HEK293 (cell line): ENCODE measurements around the gene WDTC1.

Experiments used
- CTCF ChIA-PET: fragments of 350-600 bp; formaldehyde crosslinking; extraction: SDS; loops from one replicate; lab custom pipeline; 2021; ENCODE audit warnings: antibody characterized with exemption; lab: Yijun Ruan, JAX
- POLR2A ChIA-PET: fragments of 300-600 bp; formaldehyde crosslinking; extraction: SDS; loops from one replicate; lab custom pipeline; 2020; ENCODE audit warnings: antibody characterized with exemption, inconsistent platforms; lab: Yijun Ruan, JAX
- H3K27ac ChIP-seq: fragments of 200-500 bp; sonication (Bioruptor generic); 2 replicates; pipeline ENCODE4 v1.5.1; 2014; ENCODE audit warnings: low read depth, low read length, control low read depth, inconsistent platforms; ENCODE audit errors: extremely low read depth
- H3K36me3 ChIP-seq, 2 experiments: fragments of 200-500 bp in 1 of 2; sonication (Bioruptor generic) in 1 of 2; 1 replicate in 1 of 2; 2 replicates in 1 of 2; pipeline ENCODE4 v1.5.1; 2014 to 2017; ENCODE audit warnings: inconsistent platforms in 2 of 2, low read length in 2 of 2; ENCODE audit not compliant: control insufficient read depth in 2 of 2, insufficient read depth in 1 of 2
- H3K4me1 ChIP-seq: fragments of 200-500 bp; sonication (Bioruptor generic); 2 replicates; pipeline ENCODE4 v1.5.1; 2014; ENCODE audit warnings: mild to moderate bottlenecking, low read length, inconsistent platforms; ENCODE audit not compliant: control insufficient read depth, insufficient read depth
- H3K4me3 ChIP-seq: 2 replicates; pipeline ENCODE4 v1.5.1; 2011; ENCODE audit warnings: low read depth, mild to moderate bottlenecking, control low read depth, low read length, moderate library complexity
- H3K9me3 ChIP-seq: fragments of 200-500 bp; sonication (Bioruptor generic); 2 replicates; pipeline ENCODE4 v1.5.1; 2014; ENCODE audit warnings: low read depth, low read length, inconsistent platforms; ENCODE audit not compliant: control insufficient read depth, insufficient read depth
- GFI1B ChIP-seq: fragments of 450-650 bp; formaldehyde crosslinking; IDR thresholded peaks from 2 replicates; pipeline ENCODE4 v1.5.1; 2016; ENCODE audit warnings: missing biosample characterization, missing genetic modification characterization
- OSR2 ChIP-seq: fragments of 450-650 bp; formaldehyde crosslinking; IDR thresholded peaks from 2 replicates; pipeline ENCODE4 v1.5.1; 2016; ENCODE audit warnings: missing biosample characterization, missing genetic modification characterization
- OVOL3 ChIP-seq: fragments of 450-650 bp; formaldehyde crosslinking; IDR thresholded peaks from 2 replicates; pipeline ENCODE4 v1.5.1; 2016; ENCODE audit warnings: missing biosample characterization, missing genetic modification characterization
- YY1 ChIP-seq: fragments of 450-650 bp; formaldehyde crosslinking; IDR thresholded peaks from 2 replicates; pipeline ENCODE4 v1.5.1; 2018; ENCODE audit warnings: missing biosample characterization, missing genetic modification characterization
- ZEB2 ChIP-seq: fragments of 450-650 bp; formaldehyde crosslinking; IDR thresholded peaks from 2 replicates; pipeline ENCODE4 v1.5.1; 2016; ENCODE audit warnings: missing biosample characterization, missing genetic modification characterization
- ZNF155 ChIP-seq: fragments of 450-650 bp; formaldehyde crosslinking; IDR thresholded peaks from 2 replicates; pipeline ENCODE4 v1.5.1; 2016; ENCODE audit warnings: missing biosample characterization, missing genetic modification characterization
- ZNF169 ChIP-seq: fragments of 450-650 bp; formaldehyde crosslinking; IDR thresholded peaks from 2 replicates; pipeline ENCODE4 v1.5.1; 2016; ENCODE audit warnings: missing biosample characterization, missing genetic modification characterization
- ZNF174 ChIP-seq: fragments of 450-650 bp; formaldehyde crosslinking; IDR thresholded peaks from 2 replicates; pipeline ENCODE4 v1.5.0; 2017; ENCODE audit warnings: missing biosample characterization, mild to moderate bottlenecking, missing genetic modification characterization
- ZNF239 ChIP-seq: fragments of 450-650 bp; formaldehyde crosslinking; IDR thresholded peaks from 2 replicates; pipeline ENCODE4 v1.5.1; 2016; ENCODE audit warnings: missing biosample characterization, missing genetic modification characterization
- ZNF366 ChIP-seq: fragments of 450-650 bp; formaldehyde crosslinking; conservative IDR thresholded peaks from 2 replicates; pipeline ENCODE4 v1.5.1; 2016; ENCODE audit warnings: missing biosample characterization, missing genetic modification characterization
- ZNF404 ChIP-seq: fragments of 450-650 bp; formaldehyde crosslinking; IDR thresholded peaks from 2 replicates; pipeline ENCODE4 v1.5.1; 2017; ENCODE audit warnings: missing biosample characterization, missing genetic modification characterization
- ZNF473 ChIP-seq: fragments of 450-650 bp; formaldehyde crosslinking; IDR thresholded peaks from 2 replicates; pipeline ENCODE4 v1.5.1; 2017; ENCODE audit warnings: missing biosample characterization, missing genetic modification characterization
- ZNF514 ChIP-seq: fragments of 450-650 bp; formaldehyde crosslinking; IDR thresholded peaks from 2 replicates; pipeline ENCODE4 v1.5.1; 2016; ENCODE audit warnings: missing biosample characterization, missing genetic modification characterization
- ZNF600 ChIP-seq: fragments of 450-650 bp; formaldehyde crosslinking; IDR thresholded peaks from 2 replicates; pipeline ENCODE4 v1.5.1; 2016; ENCODE audit warnings: missing biosample characterization, missing genetic modification characterization
- ZNF701 ChIP-seq: fragments of 450-650 bp; formaldehyde crosslinking; IDR thresholded peaks from 2 replicates; pipeline ENCODE4 v1.5.1; 2016; ENCODE audit warnings: missing biosample characterization, missing genetic modification characterization
- TF ChIP-seq, protein P1 (sequence below): fragments of 450-650 bp; formaldehyde crosslinking; IDR thresholded peaks from 2 replicates; pipeline ENCODE4 v1.5.1; 2016; ENCODE audit warnings: missing biosample characterization, missing genetic modification characterization
- TF ChIP-seq, protein P2 (sequence below): fragments of 450-650 bp; formaldehyde crosslinking; IDR thresholded peaks from 2 replicates; pipeline ENCODE4 v1.5.1; 2016; ENCODE audit warnings: missing biosample characterization, missing genetic modification characterization, low read depth
- TF ChIP-seq, protein P3 (sequence below): fragments of 450-650 bp; formaldehyde crosslinking; IDR thresholded peaks from 2 replicates; pipeline ENCODE4 v1.5.1; 2016; ENCODE audit warnings: missing biosample characterization, missing genetic modification characterization
- TF ChIP-seq, protein P4 (sequence below): fragments of 450-650 bp; formaldehyde crosslinking; IDR thresholded peaks from 2 replicates; pipeline ENCODE4 v1.5.1; 2016; ENCODE audit warnings: missing biosample characterization, missing genetic modification characterization

Gene WDTC1

DNA sequence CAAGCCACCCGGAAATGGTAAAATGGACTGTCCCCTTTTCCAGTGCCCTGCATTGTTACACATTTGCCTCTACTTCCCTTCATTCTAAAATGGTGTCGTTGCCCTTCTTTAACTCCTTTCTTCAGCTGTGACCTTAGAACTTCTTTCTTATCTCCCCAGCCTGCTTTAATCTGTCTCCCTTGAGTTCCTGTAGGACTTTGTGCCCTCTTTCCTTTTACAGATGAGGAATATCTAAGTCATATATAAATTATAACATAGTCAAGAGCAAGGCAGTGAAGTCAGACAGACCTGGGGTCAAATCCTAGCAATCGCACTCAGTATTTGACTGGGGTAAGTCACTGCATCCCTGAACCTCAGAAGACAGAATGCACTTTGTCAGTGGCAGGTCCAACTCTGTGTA lies 56.1 kb downstream of the WDTC1 start (continued):
- TF ChIP-seq ZNF239 (tag by site-specific recombination) (no peak), OVOL3 (tag by site-specific recombination) (no peak), OSR2 (no peak), ZNF155 (tag by site-specific recombination) (no peak)
- TF ChIP-seq, protein P1, sequence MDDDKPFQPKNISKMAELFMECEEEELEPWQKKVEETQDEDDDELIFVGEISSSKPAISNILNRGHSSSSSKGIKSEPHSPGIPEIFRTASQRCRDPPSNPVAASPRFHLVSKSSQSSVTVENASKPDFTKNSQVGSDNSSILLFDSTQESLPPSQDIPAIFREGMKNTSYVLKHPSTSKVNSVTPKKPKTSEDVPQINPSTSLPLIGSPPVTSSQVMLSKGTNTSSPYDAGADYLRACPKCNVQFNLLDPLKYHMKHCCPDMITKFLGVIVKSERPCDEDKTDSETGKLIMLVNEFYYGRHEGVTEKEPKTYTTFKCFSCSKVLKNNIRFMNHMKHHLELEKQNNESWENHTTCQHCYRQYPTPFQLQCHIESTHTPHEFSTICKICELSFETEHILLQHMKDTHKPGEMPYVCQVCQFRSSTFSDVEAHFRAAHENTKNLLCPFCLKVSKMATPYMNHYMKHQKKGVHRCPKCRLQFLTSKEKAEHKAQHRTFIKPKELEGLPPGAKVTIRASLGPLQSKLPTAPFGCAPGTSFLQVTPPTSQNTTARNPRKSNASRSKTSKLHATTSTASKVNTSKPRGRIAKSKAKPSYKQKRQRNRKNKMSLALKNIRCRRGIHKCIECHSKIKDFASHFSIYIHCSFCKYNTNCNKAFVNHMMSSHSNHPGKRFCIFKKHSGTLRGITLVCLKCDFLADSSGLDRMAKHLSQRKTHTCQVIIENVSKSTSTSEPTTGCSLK (tag by site-specific recombination): no peak

DNA sequence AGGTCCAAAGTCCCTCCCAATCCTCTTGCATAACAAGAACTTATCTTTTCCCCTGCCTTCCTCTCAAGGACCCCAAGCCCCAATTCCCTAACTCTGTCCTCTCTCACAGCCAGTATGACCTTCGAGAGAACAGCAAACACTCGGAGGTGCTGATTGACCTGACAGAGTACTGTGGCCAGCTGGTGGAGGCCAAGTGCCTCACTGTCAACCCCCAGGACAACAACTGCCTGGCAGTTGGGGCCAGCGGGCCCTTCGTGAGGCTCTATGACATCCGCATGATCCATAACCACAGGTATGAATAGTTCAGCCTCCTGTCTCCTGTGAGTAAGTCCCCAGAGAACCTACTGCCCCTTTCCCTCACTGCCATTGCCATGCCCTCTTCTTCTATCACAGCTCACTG lies 57.7 kb downstream of the WDTC1 start:
- no peak overlapping the region for H3K27ac ChIP-seq
- H3K4me3 ChIP-seq: no peak overlapping the region
- no peaks in the 10 kb centered on the region for H3K4me1 ChIP-seq
- peaks cover 7 to 69% of the 10 kb centered on the region in 2 experiments; a peak in 2 of 3 replicates for H3K36me3 ChIP-seq
- ChIA-PET POLR2A (no interaction called here), CTCF (interaction anchor here (1.0 kb wide), 1 partner anchor 10 kb away, joined by 3 read pairs; no protein-coding TSS in a partner anchor)
- no peaks in the 10 kb centered on the region for H3K9me3 ChIP-seq
- TF ChIP-seq ZNF701 (tag by site-specific recombination): no peak
- no peak for TF ChIP-seq ZNF366
- TF ChIP-seq, protein P2, sequence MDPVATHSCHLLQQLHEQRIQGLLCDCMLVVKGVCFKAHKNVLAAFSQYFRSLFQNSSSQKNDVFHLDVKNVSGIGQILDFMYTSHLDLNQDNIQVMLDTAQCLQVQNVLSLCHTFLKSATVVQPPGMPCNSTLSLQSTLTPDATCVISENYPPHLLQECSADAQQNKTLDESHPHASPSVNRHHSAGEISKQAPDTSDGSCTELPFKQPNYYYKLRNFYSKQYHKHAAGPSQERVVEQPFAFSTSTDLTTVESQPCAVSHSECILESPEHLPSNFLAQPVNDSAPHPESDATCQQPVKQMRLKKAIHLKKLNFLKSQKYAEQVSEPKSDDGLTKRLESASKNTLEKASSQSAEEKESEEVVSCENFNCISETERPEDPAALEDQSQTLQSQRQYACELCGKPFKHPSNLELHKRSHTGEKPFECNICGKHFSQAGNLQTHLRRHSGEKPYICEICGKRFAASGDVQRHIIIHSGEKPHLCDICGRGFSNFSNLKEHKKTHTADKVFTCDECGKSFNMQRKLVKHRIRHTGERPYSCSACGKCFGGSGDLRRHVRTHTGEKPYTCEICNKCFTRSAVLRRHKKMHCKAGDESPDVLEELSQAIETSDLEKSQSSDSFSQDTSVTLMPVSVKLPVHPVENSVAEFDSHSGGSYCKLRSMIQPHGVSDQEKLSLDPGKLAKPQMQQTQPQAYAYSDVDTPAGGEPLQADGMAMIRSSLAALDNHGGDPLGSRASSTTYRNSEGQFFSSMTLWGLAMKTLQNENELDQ (tag by site-specific recombination): no peak
- TF ChIP-seq ZNF169: no peak
- no peak for TF ChIP-seq ZEB2 (tag by site-specific recombination)
- TF ChIP-seq ZNF174: no peak
- no peak for TF ChIP-seq YY1
- TF ChIP-seq, protein P3, sequence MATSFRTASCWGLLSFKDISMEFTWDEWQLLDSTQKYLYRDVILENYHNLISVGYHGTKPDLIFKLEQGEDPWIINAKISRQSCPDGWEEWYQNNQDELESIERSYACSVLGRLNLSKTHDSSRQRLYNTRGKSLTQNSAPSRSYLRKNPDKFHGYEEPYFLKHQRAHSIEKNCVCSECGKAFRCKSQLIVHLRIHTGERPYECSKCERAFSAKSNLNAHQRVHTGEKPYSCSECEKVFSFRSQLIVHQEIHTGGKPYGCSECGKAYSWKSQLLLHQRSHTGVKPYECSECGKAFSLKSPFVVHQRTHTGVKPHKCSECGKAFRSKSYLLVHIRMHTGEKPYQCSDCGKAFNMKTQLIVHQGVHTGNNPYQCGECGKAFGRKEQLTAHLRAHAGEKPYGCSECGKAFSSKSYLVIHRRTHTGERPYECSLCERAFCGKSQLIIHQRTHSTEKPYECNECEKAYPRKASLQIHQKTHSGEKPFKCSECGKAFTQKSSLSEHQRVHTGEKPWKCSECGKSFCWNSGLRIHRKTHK (tag by site-specific recombination): no peak
- TF ChIP-seq GFI1B (tag by site-specific recombination): no peak
- no peak for TF ChIP-seq ZNF473
- no peak for TF ChIP-seq ZNF404 (tag by site-specific recombination)
- TF ChIP-seq ZNF600 (tag by site-specific recombination): no peak
- TF ChIP-seq ZNF514 (tag by site-specific recombination): no peak
- TF ChIP-seq, protein P4, sequence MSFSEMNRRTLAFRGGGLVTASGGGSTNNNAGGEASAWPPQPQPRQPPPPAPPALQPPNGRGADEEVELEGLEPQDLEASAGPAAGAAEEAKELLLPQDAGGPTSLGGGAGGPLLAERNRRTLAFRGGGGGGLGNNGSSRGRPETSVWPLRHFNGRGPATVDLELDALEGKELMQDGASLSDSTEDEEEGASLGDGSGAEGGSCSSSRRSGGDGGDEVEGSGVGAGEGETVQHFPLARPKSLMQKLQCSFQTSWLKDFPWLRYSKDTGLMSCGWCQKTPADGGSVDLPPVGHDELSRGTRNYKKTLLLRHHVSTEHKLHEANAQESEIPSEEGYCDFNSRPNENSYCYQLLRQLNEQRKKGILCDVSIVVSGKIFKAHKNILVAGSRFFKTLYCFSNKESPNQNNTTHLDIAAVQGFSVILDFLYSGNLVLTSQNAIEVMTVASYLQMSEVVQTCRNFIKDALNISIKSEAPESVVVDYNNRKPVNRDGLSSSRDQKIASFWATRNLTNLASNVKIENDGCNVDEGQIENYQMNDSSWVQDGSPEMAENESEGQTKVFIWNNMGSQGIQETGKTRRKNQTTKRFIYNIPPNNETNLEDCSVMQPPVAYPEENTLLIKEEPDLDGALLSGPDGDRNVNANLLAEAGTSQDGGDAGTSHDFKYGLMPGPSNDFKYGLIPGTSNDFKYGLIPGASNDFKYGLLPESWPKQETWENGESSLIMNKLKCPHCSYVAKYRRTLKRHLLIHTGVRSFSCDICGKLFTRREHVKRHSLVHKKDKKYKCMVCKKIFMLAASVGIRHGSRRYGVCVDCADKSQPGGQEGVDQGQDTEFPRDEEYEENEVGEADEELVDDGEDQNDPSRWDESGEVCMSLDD (tag by site-specific recombination): no peak
- TF ChIP-seq, all 188 proteins: peak for 0
